ENCODE measurements around the gene CCDC85C.
"Not testable (repeated sequence)": the region's sequence is repeated elsewhere in the genome, so short reads cannot be mapped to it uniquely, and the experiment has no call there.

Gene CCDC85C

GRCh38 chr14:99603471-99604277 lies at the start of gene CCDC85C:
TSS of gene CCDC85C (minus strand) at chr14:99604207. CDS start at chr14:99603959, 248 bp downstream.
- peak; percentile 70 for DNase-seq (ENCODE audit: low spot score)

DNA sequence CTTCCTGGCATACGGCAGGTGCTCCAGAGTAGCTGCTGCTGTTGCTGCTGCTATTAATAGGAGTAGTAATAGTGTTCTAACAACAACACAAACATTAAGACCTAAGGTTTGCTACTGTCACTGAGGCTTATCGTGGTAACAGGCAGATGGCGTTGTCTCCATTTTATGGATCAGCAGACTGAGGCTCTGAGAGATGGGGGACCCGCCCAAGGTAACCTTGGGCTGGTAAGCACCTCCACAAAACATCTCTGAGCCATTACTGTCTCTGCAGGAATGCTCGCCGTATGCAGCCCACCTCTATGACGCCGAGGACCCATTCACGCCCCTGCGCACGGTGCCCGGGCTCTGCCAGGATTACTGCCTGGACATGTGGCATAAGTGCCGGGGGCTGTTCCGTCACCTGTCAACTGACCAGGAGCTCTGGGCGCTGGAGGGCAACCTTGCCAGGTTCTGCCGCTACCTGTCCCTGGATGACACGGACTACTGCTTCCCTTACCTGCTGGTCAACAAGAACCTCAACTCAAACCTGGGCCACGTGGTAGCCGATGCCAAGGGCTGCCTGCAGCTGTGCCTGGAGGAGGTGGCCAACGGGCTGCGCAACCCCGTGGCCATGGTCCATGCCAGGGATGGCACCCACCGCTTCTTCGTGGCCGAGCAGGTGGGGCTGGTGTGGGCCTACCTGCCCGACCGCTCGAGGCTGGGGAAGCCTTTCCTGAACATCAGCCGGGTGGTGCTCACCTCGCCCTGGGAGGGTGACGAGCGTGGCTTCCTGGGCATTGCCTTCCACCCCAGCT lies 48.1 kb upstream of the CCDC85C start:
- DNase-seq (ENCODE audit: low spot score), result no peak

GRCh38 chr14:99650189-99650588 lies 46.2 kb upstream of the CCDC85C start:
- no peak for DNase-seq (ENCODE audit: low spot score)

DNA sequence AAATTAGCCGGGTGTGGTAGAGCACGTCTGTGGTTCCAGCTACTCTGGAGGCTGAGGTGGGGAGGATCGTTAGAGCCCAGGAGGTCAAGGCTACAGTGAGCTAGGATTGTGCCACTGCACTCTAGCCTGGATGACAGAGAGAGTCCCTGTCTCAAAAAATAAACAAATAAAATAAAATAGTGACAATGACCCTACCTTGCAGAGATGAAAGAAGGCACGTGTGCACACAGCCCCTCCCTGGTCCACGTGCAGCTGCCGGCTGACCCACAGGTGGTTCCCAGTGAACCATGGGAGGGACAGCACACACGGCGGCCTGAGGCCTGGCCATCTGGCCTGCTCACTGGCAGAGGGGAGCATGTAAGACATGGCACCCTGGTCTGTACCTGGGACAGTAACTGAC lies 45.6 kb upstream of the CCDC85C start:
- no peak for DNase-seq (ENCODE audit: low spot score)

GRCh38 chr14:99649219-99649618 lies 45.2 kb upstream of the CCDC85C start:
- DNase-seq (ENCODE audit: low spot score), result no peak

GRCh38 chr14:99648027-99648784 lies 44.2 kb upstream of the CCDC85C start:
- DNase-seq (ENCODE audit: low spot score), result no peak

GRCh38 chr14:99647411-99647810 lies 43.4 kb upstream of the CCDC85C start:
- DNase-seq (ENCODE audit: low spot score), result no peak

DNA sequence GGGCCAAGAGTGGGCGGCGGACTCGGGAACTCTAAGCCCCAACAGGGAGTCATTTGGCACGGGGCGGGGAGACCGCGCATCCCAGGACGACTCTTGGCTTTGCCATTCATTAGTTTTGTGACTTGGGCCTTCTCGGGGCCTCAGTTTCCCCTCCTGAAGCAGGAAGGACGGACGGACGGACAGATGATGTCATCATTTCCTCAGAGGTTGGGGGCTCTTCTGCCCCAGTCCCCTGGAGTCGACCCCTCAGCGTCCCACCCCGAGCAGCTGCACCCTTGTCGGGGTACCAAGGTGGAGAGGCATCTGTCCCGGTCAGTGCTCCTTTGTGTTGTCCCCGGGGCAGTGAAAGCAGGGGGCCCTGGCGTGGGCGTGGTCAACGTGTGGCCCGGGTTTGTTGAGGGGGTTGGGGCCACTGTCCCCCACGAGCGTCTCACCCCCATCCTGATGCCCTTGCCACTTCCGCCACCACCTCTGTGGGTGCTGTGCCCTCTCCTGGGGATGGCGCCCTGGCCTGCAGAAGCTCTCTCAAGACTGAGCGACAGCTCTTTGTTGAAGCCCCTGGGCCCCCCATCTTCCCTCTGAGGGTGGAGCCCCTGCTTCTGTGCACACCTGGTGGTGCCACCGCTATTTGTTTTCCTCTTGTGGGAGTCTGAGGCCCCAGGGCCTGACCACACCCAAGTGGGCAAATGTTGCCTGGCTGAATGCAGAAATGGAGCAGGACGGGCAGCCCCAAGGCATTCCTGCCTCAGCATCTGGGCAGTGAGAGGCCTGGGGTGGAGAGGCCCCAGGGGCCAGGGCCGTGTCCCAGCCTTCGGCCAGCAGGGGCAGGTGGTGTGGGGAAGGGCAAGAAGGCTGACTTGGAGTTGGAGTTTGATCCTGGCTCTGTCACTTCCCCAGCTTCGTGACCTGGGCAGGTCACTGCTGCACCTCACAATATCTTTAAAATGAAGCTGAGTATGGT lies 41.8 kb upstream of the CCDC85C start:
- DNase-seq (ENCODE audit: low spot score), result no peak

- DNase-seq (ENCODE audit: low spot score), result no peak
Measured at GRCh38 chr14:99644723-99645544, 40.9 kb upstream of the CCDC85C start, which contains the start of gene HHIPL1. TSS of gene HHIPL1 (plus strand) at chr14:99645129. CDS start at chr14:99645208, 79 bp downstream.

- DNase-seq (ENCODE audit: low spot score), result no peak
Measured at GRCh38 chr14:99644035-99644587, 40.1 kb upstream of the CCDC85C start.

DNA sequence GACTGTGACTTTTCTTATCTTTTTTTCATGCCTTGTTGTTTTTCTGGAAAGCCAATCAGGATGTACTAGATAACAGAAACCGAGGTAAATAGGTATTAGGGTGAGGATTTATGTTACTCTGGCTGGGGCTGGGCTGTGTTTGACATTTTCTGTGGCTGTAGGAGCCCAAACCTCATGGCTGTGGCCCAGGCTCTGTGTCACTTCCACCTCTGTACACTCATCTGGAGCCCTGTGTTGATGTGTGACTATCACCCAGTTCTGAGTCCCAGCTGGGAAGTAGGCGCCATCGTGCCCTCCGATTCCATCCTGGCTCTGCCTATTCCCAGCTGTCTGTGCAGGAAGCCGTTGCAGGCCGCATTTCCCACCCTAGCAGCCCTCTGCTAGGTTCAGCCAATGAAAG lies 39.3 kb upstream of the CCDC85C start:
- no peak for DNase-seq (ENCODE audit: low spot score)

DNA sequence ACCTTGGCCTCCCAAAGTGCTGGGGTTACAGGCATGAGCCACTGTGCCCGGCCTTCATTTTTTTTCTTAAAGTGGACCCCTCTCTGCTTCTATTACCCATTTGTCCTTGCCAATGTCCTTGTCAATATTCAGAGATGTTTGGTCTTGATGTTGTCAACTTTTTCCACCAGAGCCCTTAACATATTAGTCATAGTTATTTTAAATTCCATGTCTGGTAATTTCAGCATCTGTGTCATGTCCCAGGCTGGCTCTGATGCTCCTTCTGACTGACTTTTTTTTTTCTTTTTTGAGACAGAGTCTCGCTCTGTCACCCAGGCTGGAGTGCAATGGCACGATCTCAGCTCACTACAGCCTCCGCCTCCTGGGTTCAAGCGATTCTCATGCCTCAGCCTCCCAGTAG lies 38.8 kb upstream of the CCDC85C start:
- not testable (repeated sequence) for DNase-seq (ENCODE audit: low spot score)

- no peak for DNase-seq (ENCODE audit: low spot score)
Measured at GRCh38 chr14:99637624-99638023, 33.6 kb upstream of the CCDC85C start.

DNA sequence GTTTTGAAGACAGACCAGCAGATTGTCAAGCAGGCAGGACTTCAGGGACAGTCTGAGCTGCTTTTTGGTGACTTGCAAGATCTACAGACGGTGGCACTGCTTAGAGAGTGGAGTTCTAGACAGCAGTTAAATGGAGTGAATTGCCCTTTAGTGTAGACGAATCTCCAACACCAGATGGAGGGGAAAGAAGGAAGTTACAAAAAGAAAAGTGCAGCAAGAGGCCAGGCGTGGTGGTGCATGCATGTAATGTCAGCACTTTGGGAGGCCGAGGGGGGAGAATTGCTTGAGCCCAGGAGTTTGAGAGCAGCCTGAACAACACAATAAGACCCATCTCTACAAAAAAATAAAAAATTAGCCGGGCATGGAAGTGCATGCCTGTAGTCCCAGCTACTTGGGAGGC lies 32.5 kb upstream of the CCDC85C start:
- DNase-seq (ENCODE audit: low spot score), result no peak

GRCh38 chr14:99635116-99635515 lies 31.1 kb upstream of the CCDC85C start:
- DNase-seq (ENCODE audit: low spot score), result no peak

- no peak for DNase-seq (ENCODE audit: low spot score)
Measured at GRCh38 chr14:99634443-99634842, 30.4 kb upstream of the CCDC85C start.

DNA sequence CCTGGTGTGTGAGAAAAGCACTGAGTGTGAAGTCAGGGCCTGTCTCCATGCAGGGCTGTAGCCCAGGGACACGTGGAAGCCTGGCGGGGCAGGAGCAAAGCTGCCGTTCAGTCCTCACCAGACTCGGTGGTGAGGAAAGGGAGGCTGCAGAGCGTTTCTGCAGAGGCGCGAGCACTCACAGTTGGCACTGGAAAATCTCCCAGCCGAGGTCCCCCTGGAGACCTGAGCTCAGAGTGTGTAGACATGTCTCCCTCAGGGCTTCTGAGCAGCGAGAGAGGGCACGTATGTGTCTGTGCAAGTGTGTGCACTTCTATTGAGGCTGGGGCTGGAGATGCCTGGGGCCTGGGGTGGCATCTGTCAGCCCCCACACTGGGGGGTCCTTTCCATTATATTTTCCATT lies 29.9 kb upstream of the CCDC85C start:
- DNase-seq (ENCODE audit: low spot score), result peak; percentile 77

DNA sequence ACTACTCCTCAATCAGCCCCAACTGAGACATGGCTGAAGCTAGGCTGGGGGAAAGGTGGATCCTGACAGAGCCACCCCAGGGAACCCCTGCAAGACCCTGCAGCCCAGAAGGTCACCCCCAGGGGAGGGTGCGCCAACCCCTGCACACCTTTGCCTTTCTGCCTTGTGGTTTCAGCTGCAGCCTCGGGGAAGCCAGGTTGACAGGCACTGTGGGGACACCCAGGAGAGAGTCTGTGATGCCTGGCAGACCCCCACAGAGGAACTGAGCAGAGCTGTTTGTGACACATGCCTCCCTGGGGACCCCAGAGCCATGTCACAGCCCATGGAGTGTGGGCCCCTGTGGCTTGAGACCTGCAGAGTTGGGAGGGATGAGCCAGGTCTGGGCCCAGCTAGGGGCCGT lies 29.1 kb upstream of the CCDC85C start:
- no peak for DNase-seq (ENCODE audit: low spot score)

- DNase-seq (ENCODE audit: low spot score), result no peak
Measured at GRCh38 chr14:99632410-99633035, 28.5 kb upstream of the CCDC85C start.

DNA sequence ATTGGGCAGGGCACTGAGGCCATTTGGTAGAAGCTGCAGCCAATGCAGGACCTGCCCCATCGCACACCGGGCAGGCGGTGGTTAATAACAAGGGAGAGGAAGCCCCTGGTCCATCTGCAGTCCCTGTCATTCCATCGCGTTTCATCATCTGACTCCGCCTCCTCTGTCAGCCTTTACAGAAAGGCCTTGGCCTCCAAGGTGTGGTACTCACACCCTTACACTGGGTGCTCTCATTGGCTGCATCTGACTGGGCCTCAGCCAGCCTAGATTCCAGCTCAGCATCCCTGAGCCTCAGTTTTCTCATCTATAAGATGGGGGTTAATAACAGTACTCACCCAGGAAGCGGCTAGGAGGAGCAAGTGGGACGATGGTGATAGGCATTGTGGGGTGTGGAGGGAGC lies 26.2 kb upstream of the CCDC85C start:
- DNase-seq (ENCODE audit: low spot score), result no peak
